Measurements from ENCODE around the gene FHIT.

Gene FHIT

DNA sequence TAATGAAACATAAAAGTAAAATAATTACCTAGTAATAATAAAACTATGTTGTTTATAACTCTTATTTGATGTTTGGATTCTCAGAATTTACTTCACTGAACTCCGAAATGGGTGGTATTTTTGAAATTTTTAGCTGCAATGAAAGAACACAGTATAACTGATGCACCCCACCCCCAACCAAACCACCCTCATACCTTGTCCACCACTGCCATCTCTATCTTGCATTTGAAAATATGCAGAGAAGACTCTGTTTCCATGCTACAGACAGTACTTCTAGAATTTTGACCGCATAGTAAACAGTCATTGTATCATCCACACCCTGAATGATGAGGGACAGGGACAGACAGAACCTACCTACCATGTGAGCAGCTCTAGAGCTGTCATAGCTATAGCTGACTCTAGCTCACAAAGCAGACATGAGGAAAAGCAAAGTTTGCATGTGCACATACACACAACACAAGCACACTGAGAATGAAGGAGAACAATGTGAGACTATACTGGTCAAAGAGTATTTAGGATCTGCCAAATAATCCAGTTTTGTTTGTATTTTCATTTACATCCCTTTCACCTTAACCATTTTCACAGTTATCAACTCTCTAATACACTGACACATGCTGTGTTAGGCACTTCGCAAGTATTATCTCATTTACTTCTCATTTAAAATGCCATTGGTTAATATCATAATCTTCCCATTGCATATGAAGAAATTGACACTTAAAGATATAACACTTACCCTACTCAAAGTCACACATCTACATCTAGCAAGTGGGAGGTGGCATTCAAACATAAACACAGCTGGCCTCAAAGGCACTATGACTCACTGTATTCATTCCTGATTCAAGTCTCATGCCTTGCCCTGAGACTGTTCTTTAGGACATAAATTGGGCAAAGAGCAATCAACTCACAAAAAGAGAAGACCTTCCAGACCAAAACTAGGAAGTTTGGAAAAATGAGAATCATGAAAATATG is 1186.8 kb downstream of the FHIT start:
- DNase-seq (ENCODE audit: low read depth in 2 of 2): no peak

DNA sequence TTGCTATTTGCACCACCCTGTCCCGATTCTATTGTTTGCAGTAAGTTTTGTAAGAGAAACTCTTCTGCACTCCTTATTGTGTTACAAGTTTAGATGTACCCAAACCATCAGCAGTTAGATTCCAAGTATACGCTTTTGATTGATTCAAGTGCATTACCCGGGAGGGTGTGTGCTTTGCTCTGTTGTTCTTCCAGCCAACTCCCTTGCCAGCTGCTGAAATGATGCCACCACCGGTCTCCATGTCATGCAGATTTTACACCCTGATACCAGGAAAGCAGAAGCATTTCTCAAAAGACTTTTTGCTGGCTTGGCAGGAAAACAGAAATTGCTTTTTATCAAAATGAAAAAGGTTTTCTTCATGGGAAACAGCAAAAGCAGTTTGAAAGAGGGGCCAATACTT is 1194.8 kb downstream of the FHIT start:
- DNase-seq (ENCODE audit: low read depth in 2 of 2): no peak

DNA sequence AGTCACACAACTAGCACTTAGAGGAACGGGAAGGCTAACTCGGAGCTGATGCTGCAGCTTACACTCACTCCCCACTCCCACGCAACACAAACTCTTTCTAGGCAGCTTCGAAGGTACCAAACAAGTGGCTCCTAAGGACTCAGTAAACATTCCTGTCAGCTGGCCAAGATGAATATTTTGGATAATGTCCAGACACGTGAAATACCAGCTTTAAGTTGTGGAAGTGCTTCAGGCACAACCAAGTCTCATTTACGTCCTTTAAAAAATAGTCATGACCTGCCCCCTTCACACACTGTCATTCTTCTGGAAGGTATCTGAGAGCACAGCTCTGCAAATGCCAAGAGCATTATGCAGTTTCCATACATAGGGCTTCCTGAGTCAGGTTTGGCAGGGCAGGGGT is 1195.5 kb downstream of the FHIT start:
- no peak for DNase-seq (ENCODE audit: low read depth in 2 of 2)

DNA sequence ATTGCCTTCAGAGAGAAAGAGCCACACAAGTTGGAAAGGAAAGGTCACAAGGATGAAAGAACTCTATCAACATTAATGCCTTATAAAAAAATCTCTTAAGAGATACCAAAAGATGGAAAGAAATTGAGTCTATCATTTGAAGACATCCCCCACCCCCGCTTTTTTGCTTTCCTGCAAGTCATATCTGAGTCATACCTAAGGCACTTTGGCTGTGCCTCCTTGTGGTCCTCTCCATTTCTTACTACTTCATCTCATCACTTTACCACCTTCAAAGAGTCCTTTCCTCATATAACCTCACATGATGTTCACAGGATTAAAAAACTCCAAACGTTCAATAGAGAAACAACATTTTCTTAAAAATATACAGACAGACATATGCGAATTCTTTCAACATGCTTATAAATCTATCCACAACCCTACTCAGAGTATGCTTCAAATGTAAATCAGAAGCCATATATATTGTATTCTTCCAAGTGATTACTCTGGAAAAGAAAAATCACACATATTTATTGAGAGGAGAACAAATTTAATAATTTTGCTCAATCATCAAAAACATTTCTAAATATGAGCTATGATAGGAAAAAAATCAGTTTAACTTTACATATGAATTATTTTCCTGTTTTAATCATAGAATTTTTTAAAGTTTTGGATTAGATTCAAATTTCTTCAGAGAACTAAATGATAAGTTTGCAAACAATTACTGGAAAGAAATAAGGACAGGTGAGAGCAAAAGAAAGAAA is 1197.6 kb downstream of the FHIT start:
- peak; percentile 40 to 41 for DNase-seq (ENCODE audit: low read depth in 2 of 2)

- DNase-seq (ENCODE audit: low read depth in 2 of 2): peak in 1 of 2 donors; percentile 16
Measured at GRCh38 chr3:60048447-60048848, 1202.8 kb downstream of the FHIT start.

- no peak for DNase-seq (ENCODE audit: low read depth in 2 of 2)
Measured at GRCh38 chr3:60047426-60048200, 1203.6 kb downstream of the FHIT start.

GRCh38 chr3:60046210-60046609 is 1205.0 kb downstream of the FHIT start:
- no peak for DNase-seq (ENCODE audit: low read depth in 2 of 2)

- DNase-seq (ENCODE audit: low read depth in 2 of 2): no peak
Measured at GRCh38 chr3:60045686-60046085, 1205.6 kb downstream of the FHIT start.

DNA sequence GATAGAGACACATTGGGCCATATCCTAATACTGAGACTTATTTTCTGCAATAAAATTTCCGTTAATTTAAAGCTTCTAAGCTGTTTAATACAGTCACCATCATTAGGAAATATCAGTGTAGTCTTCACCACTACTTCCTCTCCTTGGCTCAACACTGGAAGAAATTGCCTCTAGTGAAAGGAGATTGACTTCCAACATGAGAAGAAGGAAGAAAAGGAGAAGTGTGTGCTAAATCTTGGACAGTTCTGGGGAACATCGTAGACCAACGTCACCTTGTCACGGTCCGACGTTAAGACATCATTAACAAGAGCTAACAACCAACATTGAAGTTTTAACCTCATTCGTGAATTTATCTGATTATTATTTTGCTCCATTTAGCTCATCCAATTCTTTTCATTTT is 1214.4 kb downstream of the FHIT start:
- no peak for DNase-seq (ENCODE audit: low read depth in 2 of 2)

DNA sequence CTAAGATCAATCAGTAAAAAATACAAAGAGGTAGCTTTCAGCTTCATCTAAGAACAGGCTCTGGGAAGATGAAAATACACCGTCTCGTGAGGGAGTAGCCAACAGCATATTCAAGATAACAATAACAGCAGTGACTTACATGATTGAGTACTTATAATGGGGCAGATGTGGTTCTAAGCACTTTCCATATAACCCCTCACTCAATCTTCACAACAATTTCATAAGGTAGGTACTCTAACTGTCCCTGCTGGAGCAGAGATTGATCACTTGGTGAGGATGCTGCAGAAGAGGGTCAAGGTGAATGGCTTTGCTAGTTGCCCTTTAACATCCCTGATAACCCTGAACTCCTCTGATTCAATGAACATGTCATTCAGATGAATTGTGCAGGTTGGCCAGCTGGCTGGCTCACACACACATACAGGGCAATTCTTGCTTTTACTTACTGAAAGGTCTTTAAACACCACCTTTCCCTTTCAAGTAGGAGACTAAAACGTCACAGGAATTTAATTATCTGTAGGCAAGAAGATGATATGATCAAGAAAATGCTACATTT is 1217.3 kb downstream of the FHIT start:
- no peak for DNase-seq (ENCODE audit: low read depth in 2 of 2)

DNA sequence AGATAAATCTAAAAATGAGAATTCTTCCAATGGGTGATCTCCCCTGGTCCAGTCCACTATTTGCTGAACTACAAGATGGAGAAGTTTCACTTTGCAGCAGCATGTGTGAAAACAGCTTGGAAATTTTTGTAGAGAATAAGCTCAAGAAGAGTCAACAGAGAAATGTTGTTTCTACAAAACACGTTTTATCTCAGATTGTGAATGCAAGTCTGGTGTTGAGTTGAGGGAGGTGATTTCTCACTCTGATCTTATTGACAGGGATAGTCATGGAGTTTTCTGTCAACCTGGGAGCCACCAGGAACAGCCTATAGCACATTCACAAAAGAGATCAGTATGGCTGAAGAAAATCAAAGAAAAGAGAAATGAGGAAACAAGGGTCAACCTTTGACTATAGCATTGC is 1220.3 kb downstream of the FHIT start:
- no peak for DNase-seq (ENCODE audit: low read depth in 2 of 2)

GRCh38 chr3:60028233-60028632 is 1223.0 kb downstream of the FHIT start:
- no peak for DNase-seq (ENCODE audit: low read depth in 2 of 2)

DNA sequence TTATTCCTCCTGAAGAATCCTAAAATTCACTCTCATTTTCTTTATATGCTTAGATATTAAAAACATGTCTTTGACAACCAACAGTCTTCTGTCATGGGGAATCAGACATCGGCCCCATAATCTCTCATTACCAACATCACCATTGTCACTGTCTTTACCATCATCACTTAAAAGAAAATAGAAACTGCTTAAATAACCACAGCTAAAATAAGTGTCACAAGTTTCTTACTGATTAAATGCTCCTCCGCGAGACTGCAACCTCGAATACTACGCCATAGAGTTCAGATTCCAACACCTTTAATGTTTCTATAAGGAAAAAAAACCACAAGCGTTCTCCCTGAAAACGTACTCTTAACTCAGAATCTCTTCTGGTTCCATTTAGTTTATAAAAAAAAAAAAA is 1223.9 kb downstream of the FHIT start:
- DNase-seq (ENCODE audit: low read depth in 2 of 2): no peak

GRCh38 chr3:60025096-60026050 is 1225.9 kb downstream of the FHIT start:
- no peak for DNase-seq (ENCODE audit: low read depth in 2 of 2)

- DNase-seq (ENCODE audit: low read depth in 2 of 2): no peak
Measured at GRCh38 chr3:60024400-60024799, 1226.9 kb downstream of the FHIT start.

- DNase-seq (ENCODE audit: low read depth in 2 of 2): no peak
Measured at GRCh38 chr3:60023189-60023588, 1228.1 kb downstream of the FHIT start.

GRCh38 chr3:60017631-60018030 is 1233.6 kb downstream of the FHIT start:
- DNase-seq (ENCODE audit: low read depth in 2 of 2): peak; percentile 24 to 28

DNA sequence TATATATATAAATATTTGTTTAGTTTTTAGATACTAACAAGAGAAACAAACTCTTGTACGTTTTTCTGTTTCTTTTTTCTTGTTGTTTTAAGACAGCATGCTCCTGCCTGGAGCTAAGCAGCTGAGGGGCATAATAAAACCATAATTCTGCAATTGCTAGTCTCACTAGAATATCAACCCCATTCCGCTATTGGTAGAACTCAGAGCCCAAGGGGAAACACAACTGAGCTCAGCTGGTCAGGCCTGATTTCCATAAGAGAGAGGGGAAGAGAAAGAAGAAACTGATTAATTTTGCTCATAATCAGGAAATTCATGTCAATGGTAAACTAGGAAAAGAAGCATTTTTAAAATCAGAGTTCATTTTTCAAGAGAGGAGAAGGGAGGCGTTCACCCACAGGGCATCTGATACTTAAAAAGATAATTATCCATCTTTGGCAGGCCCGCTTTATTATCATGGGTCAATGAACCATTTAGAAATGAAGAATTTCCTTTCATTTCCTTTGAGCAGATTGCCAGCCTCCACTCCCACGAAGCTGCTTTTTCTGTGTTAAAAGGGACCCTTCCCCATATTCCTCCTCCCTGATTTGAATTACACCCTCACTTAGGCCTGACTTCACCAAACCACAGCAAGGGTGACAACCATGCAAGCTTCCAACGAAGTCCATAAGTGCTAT is 1236.1 kb downstream of the FHIT start:
- no peak for DNase-seq (ENCODE audit: low read depth in 2 of 2)

DNA sequence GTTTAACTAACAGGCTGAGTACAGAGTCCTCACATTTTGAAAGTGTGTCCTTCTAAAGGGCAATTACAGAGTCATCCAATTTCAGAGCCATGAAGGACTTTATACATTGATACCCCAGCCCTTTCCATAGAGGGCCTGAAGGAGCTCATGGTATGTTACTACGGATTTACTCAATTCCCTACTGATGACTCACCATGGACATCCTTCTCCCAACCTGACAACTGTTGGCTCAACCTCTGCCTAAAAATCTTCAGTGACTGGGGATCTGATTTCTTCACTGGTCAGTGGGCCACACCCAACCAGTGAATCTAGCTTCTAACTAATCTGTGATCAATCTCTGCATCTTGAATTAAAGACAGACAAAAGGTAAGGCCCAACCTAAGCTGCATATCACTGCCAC is 1238.0 kb downstream of the FHIT start:
- no peak for DNase-seq (ENCODE audit: low read depth in 2 of 2)

DNA sequence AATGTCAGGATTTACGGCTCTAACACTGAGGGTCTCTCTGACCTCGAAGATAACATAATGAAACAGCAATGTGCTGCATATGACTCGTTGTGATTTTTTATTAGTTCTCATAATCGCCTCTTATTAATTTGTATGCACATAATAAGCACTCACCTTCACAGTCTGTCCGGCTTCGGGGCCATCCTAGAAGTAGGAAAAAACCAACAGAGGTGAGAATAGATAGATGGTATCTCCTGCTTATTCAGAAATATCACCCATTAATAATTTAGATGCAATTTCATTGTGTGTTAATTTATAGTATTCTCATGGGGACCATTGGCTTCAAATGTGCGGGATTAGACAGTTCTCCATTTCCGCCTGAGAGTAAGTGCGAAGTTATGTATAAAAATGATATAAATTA is 1240.0 kb downstream of the FHIT start:
- DNase-seq (ENCODE audit: low read depth in 2 of 2): no peak
